Activated T-cell treated with anti-CD3 and anti-CD28 coated beads for 4 hours (primary cell): ENCODE measurements around the gene JARID2.

Source experiments
- DNase-seq: peaks from one replicate; pipeline ENCODE4 v3.0.0-alpha.2; 2020

Gene JARID2

GRCh38 chr6:15427331-15428070 is 181.6 kb downstream of the JARID2 start:
- no peak for DNase-seq

GRCh38 chr6:15429141-15430110 is 183.6 kb downstream of the JARID2 start:
- DNase-seq = no peak

GRCh38 chr6:15430186-15430585 is 184.3 kb downstream of the JARID2 start:
- no peak for DNase-seq

GRCh38 chr6:15430931-15431405 is 185.1 kb downstream of the JARID2 start:
- no peak for DNase-seq

- no peak for DNase-seq
Observed at GRCh38 chr6:15431762-15432483, 186.1 kb downstream of the JARID2 start.

- DNase-seq = no peak
Observed at GRCh38 chr6:15433511-15433861, 187.6 kb downstream of the JARID2 start.

- no peak for DNase-seq
Observed at GRCh38 chr6:15434263-15434662, 188.4 kb downstream of the JARID2 start.

- DNase-seq = no peak
Observed at GRCh38 chr6:15434823-15435380, 189.0 kb downstream of the JARID2 start.

GRCh38 chr6:15435468-15435867 is 189.6 kb downstream of the JARID2 start:
- DNase-seq = no peak

GRCh38 chr6:15436451-15436850 is 190.6 kb downstream of the JARID2 start:
- no peak for DNase-seq

- DNase-seq = no peak
Observed at GRCh38 chr6:15437090-15437635, 191.3 kb downstream of the JARID2 start.

- DNase-seq = no peak
Observed at GRCh38 chr6:15439410-15440025, 193.6 kb downstream of the JARID2 start.

GRCh38 chr6:15440040-15440439 is 194.2 kb downstream of the JARID2 start:
- DNase-seq = no peak

- peak; percentile 28 for DNase-seq
Observed at GRCh38 chr6:15441215-15441868, 195.5 kb downstream of the JARID2 start.

- DNase-seq = no peak
Observed at GRCh38 chr6:15441981-15442380, 196.1 kb downstream of the JARID2 start.

GRCh38 chr6:15442467-15442866 is 196.6 kb downstream of the JARID2 start:
- no peak for DNase-seq

GRCh38 chr6:15443119-15443830 is 197.4 kb downstream of the JARID2 start:
- no peak for DNase-seq

GRCh38 chr6:15444081-15444731 is 198.3 kb downstream of the JARID2 start:
- no peak for DNase-seq

GRCh38 chr6:15444881-15445280 is 199.0 kb downstream of the JARID2 start:
- no peak for DNase-seq

GRCh38 chr6:15447546-15448267 is 201.8 kb downstream of the JARID2 start:
- DNase-seq = no peak
